Activated CD8-positive, alpha-beta memory T cell treated with anti-CD3 and anti-CD28 coated beads for 4 hours (primary cell): ENCODE results near the gene MFAP3L.

Experiments
- DNase-seq, 2 donors: peaks; one replicate each; pipeline ENCODE4 v3.0.0-alpha.2; 2020; ENCODE audit warnings: low read depth in 2 of 2

MFAP3L gene

GRCh38 chr4:170022211-170022610 is 4.0 kb downstream of the MFAP3L start:
- DNase-seq: no peak

GRCh38 chr4:170017252-170017651 is 8.9 kb downstream of the MFAP3L start:
- DNase-seq: no peak

- no peak for DNase-seq
These were observed 10.9 kb downstream of the MFAP3L start for GRCh38 chr4:170015285-170015684.

GRCh38 chr4:170014359-170015011 is 11.7 kb downstream of the MFAP3L start:
- DNase-seq: no peak

- DNase-seq: no peak
These were observed 13.6 kb downstream of the MFAP3L start for GRCh38 chr4:170012629-170012958.

- no peak for DNase-seq
These were observed 14.1 kb downstream of the MFAP3L start for GRCh38 chr4:170011921-170012628.

- no peak for DNase-seq
These were observed 16.9 kb downstream of the MFAP3L start for GRCh38 chr4:170009291-170009690.

- no peak for DNase-seq
These were observed 17.4 kb downstream of the MFAP3L start for GRCh38 chr4:170008801-170009200.

GRCh38 chr4:170008371-170008770 is 17.8 kb downstream of the MFAP3L start:
- no peak for DNase-seq

GRCh38 chr4:170007113-170007512 is 19.1 kb downstream of the MFAP3L start:
- DNase-seq: no peak

GRCh38 chr4:170005472-170005871 is 20.7 kb downstream of the MFAP3L start:
- no peak for DNase-seq

- DNase-seq: no peak
These were observed 21.4 kb downstream of the MFAP3L start for GRCh38 chr4:170004651-170005295.

- no peak for DNase-seq
These were observed 22.8 kb downstream of the MFAP3L start for GRCh38 chr4:170003071-170004070.

- no peak for DNase-seq
These were observed 24.4 kb downstream of the MFAP3L start for GRCh38 chr4:170001745-170002267.

- no peak for DNase-seq
These were observed 25.0 kb downstream of the MFAP3L start for GRCh38 chr4:170001011-170001744.

- DNase-seq: no peak
These were observed 26.3 kb downstream of the MFAP3L start for GRCh38 chr4:169999923-170000322.

- DNase-seq: no peak
These were observed 27.2 kb downstream of the MFAP3L start for GRCh38 chr4:169998981-169999380.

- no peak for DNase-seq
These were observed 29.6 kb downstream of the MFAP3L start for GRCh38 chr4:169996379-169997240.

- no peak for DNase-seq
These were observed 32.7 kb downstream of the MFAP3L start for GRCh38 chr4:169993531-169993930.

- no peak for DNase-seq
These were observed 37.9 kb downstream of the MFAP3L start for GRCh38 chr4:169988252-169988651.
